H9 (cell line): ENCODE data around the gene ADARB2. TPM values are rescaled to one million over a fixed set of nuclear protein-coding genes. Genes with fewer than 3 reads are reported as not detected.

Experiments
- DNase-seq: peaks from one replicate; pipeline ENCODE4 v3.0.0-alpha.2; 2017
- H2AFZ ChIP-seq: one replicate; pipeline ENCODE4 v1.6.1; 2013; ENCODE audit warnings: mild to moderate bottlenecking, low read length, control low read depth, moderate library complexity
- H2AK5ac ChIP-seq: 2 replicates; pipeline ENCODE4 v1.6.1; 2013; ENCODE audit warnings: low read length, control low read depth, mixed read lengths; ENCODE audit not compliant: insufficient read length
- H2BK120ac ChIP-seq: one replicate; pipeline ENCODE4 v1.6.1; 2013; ENCODE audit warnings: low read depth, mild to moderate bottlenecking, low read length, control low read depth, inconsistent platforms; ENCODE audit not compliant: poor library complexity, severe bottlenecking
- H2BK12ac ChIP-seq: 2 replicates; pipeline ENCODE4 v1.6.1; 2013; ENCODE audit warnings: low read length, control low read depth, mixed read lengths, low read depth; ENCODE audit not compliant: insufficient read length
- H2BK15ac ChIP-seq: 2 replicates; pipeline ENCODE4 v1.6.1; 2013; ENCODE audit warnings: low read depth, low read length, control low read depth
- H2BK20ac ChIP-seq: one replicate; pipeline ENCODE4 v1.6.1; 2013; ENCODE audit warnings: low read depth, mild to moderate bottlenecking, low read length, control low read depth, inconsistent platforms; ENCODE audit not compliant: poor library complexity, severe bottlenecking
- H2BK5ac ChIP-seq: 2 replicates; pipeline ENCODE4 v1.6.1; 2013; ENCODE audit warnings: low read length, control low read depth, mixed read lengths; ENCODE audit not compliant: insufficient read length
- H3K14ac ChIP-seq: 2 replicates; pipeline ENCODE4 v1.6.1; 2013; ENCODE audit warnings: low read length, control low read depth; ENCODE audit not compliant: insufficient read depth
- H3K18ac ChIP-seq: 2 replicates; pipeline ENCODE4 v1.6.1; 2013; ENCODE audit warnings: low read depth, mild to moderate bottlenecking, mixed read lengths, low read length, control low read depth; ENCODE audit not compliant: insufficient read length
- H3K23ac ChIP-seq: 2 replicates; pipeline ENCODE4 v1.6.1; 2013; ENCODE audit warnings: low read length, control low read depth, mixed read lengths, low read depth; ENCODE audit not compliant: insufficient read length
- H3K23me2 ChIP-seq: 2 replicates; pipeline ENCODE4 v1.6.1; 2013; ENCODE audit warnings: low read depth, mild to moderate bottlenecking, mixed read lengths, low read length, control low read depth; ENCODE audit not compliant: insufficient read length, poor library complexity, severe bottlenecking
- H3K27ac ChIP-seq: 2 replicates; pipeline ENCODE4 v1.5.1; 2013; ENCODE audit warnings: low read length, control low read depth, mixed read lengths, low read depth; ENCODE audit not compliant: insufficient read length
- H3K27me3 ChIP-seq: 2 replicates; pipeline ENCODE4 v1.6.1; 2013; ENCODE audit warnings: low read length, control low read depth, inconsistent platforms; ENCODE audit not compliant: insufficient read depth
- H3K4ac ChIP-seq: 2 replicates; pipeline ENCODE4 v1.6.1; 2013; ENCODE audit warnings: low read depth, mild to moderate bottlenecking, control low read depth, inconsistent platforms, low read length, moderate library complexity
- H3K4me1 ChIP-seq: 2 replicates; pipeline ENCODE4 v1.6.1; 2013; ENCODE audit warnings: low read length, control low read depth, inconsistent platforms; ENCODE audit not compliant: insufficient read depth
- H3K4me2 ChIP-seq: 2 replicates; pipeline ENCODE4 v1.6.1; 2013; ENCODE audit warnings: low read length, control low read depth, mixed read lengths; ENCODE audit not compliant: insufficient read length, insufficient read depth
- H3K56ac ChIP-seq: 2 replicates; pipeline ENCODE4 v1.6.1; 2013; ENCODE audit warnings: low read depth, mild to moderate bottlenecking, mixed read lengths, low read length, control low read depth; ENCODE audit not compliant: insufficient read length
- H3K79me1 ChIP-seq: 2 replicates; pipeline ENCODE4 v1.6.1; 2013; ENCODE audit warnings: low read depth, mild to moderate bottlenecking, moderate library complexity, low read length, control low read depth, inconsistent platforms; ENCODE audit not compliant: insufficient read depth, poor library complexity, severe bottlenecking
- H3K79me2 ChIP-seq: 2 replicates; pipeline ENCODE4 v1.6.1; 2013; ENCODE audit warnings: low read length, control low read depth, inconsistent platforms; ENCODE audit not compliant: insufficient read depth
- H3K9ac ChIP-seq: 2 replicates; pipeline ENCODE4 v1.6.1; 2013; ENCODE audit warnings: low read length, control low read depth, mixed read lengths; ENCODE audit not compliant: insufficient read length; ENCODE audit errors: extremely low read depth
- H3K9me3 ChIP-seq: one replicate; pipeline ENCODE4 v1.6.1; 2013; ENCODE audit warnings: low read depth, low read length, inconsistent platforms; ENCODE audit not compliant: control insufficient read depth
- H3T11ph ChIP-seq: one replicate; pipeline ENCODE4 v1.6.1; 2013; ENCODE audit warnings: mild to moderate bottlenecking, low read length, control low read depth, inconsistent platforms
- H4K20me1 ChIP-seq: one replicate; pipeline ENCODE4 v1.6.1; 2013; ENCODE audit not compliant: control insufficient read depth, insufficient read length, insufficient read depth
- H4K5ac ChIP-seq: 2 replicates; pipeline ENCODE4 v1.6.1; 2013; ENCODE audit warnings: low read depth, mild to moderate bottlenecking, mixed read lengths, low read length, control low read depth; ENCODE audit not compliant: insufficient read length
- H4K8ac ChIP-seq: replicated peaks from 2 replicates; pipeline ENCODE4 v1.6.1; 2013; ENCODE audit warnings: low read length, control low read depth, mixed read lengths, low read depth; ENCODE audit not compliant: insufficient read length
- H4K91ac ChIP-seq: 2 replicates; pipeline ENCODE4 v1.6.1; 2013; ENCODE audit warnings: low read depth, mild to moderate bottlenecking, moderate library complexity, mixed read lengths, low read length, control low read depth; ENCODE audit not compliant: insufficient read length
- H3K27ac Mint-ChIP-seq, 3 experiments: 2 replicates in 2 of 3; 3 replicates in 1 of 3; pipeline ENCODE4 v1.8.0; 2020 to 2021; ENCODE audit warnings: mixed read lengths in 3 of 3, mild to moderate bottlenecking in 1 of 3, moderate library complexity in 1 of 3
- H3K27me3 Mint-ChIP-seq: 2 replicates; pipeline ENCODE4 v1.8.0; 2021; ENCODE audit warnings: low read depth, mild to moderate bottlenecking, moderate library complexity, mixed read lengths
- H3K36me3 Mint-ChIP-seq, 3 experiments: 2 replicates in 2 of 3; 3 replicates in 1 of 3; pipeline ENCODE4 v1.8.0; 2020 to 2021; ENCODE audit warnings: low read depth in 3 of 3, mixed read lengths in 3 of 3; ENCODE audit not compliant: insufficient read depth in 1 of 3
- H3K4me1 Mint-ChIP-seq, 2 experiments: 2 replicates each; pipeline ENCODE4 v1.8.0; 2020; ENCODE audit warnings: mixed read lengths in 2 of 2
- H3K4me3 Mint-ChIP-seq, 2 experiments: 2 replicates in 1 of 2; 3 replicates in 1 of 2; pipeline ENCODE4 v1.8.0; 2020 to 2021; ENCODE audit warnings: mild to moderate bottlenecking in 2 of 2, mixed read lengths in 2 of 2, moderate library complexity in 1 of 2
- H3K9me3 Mint-ChIP-seq, 2 experiments: 2 replicates in 1 of 2; 3 replicates in 1 of 2; pipeline ENCODE4 v1.8.0; 2020; ENCODE audit warnings: mild to moderate bottlenecking in 2 of 2, mixed read lengths in 2 of 2, moderate library complexity in 1 of 2
- CTCF ChIP-seq: fragments of 200-600 bp; sonication (generic); conservative IDR thresholded peaks from 3 replicates; pipeline ENCODE4 v1.8.0; 2021; ENCODE audit warnings: antibody characterized with exemption, mild to moderate bottlenecking
- WGBS: extraction: QIAGEN DNeasy Blood & Tissue Kit; methylation state at CpG from one replicate; pipeline ENCODE4 v1.1.7; 2013; ENCODE audit warnings: missing lambda C conversion rate, low lambda C conversion rate, mixed read lengths; ENCODE audit not compliant: insufficient read length; ENCODE audit errors: extremely low coverage; 5-methylcytosine and 5-hydroxymethylcytosine counted together
- total RNA-seq: library from RNA; stranded (reverse); gene quantifications from 2 replicates; pipeline ENCODE4 v1.2.1, GENCODE V29; 2021

Gene ADARB2
- total RNA-seq, 1 experiment from 2014 or later, result 0.87 TPM

- H3K9ac ChIP-seq, result no peak overlapping the region
- H3K79me1 ChIP-seq, result no peaks in the 10 kb centered on the region
- Mint-ChIP-seq H3K27me3 (peaks cover 8% of the 10 kb centered on the region), H3K36me3 (peaks cover 0 to 11% (median 4%) of the 10 kb centered on the region in 3 experiments; a peak in 6 of 7 replicates), H3K9me3 (peaks cover 9% of the 10 kb centered on the region in 2 experiments), H3K4me1 (peaks cover 4 to 13% of the 10 kb centered on the region in 2 experiments), H3K27ac (no peak overlapping the region), H3K4me3 (no peak overlapping the region)
- no peaks in the 10 kb centered on the region for H4K20me1 ChIP-seq
- H3K4me1 ChIP-seq, result no peaks in the 10 kb centered on the region; the same call in 1 of the 2 replicates
- H4K8ac ChIP-seq, result no peak overlapping the region
- no peak overlapping the region for H2AK5ac ChIP-seq
- no peak overlapping the region for H3K4ac ChIP-seq
- H2BK15ac ChIP-seq, result no peak overlapping the region
- no peak overlapping the region for H3K56ac ChIP-seq
- H3K14ac ChIP-seq, result no peak overlapping the region; the same call in 1 of the 2 replicates
- no peak overlapping the region for H3K18ac ChIP-seq
- H2BK5ac ChIP-seq, result no peak overlapping the region
- H3K27me3 ChIP-seq, result no peaks in the 10 kb centered on the region; the same call in 1 of the 2 replicates
- no peak overlapping the region for H2BK120ac ChIP-seq
- H3K4me2 ChIP-seq, result no peak overlapping the region
- H2BK20ac ChIP-seq, result no peak overlapping the region
- H3T11ph ChIP-seq, result no peak overlapping the region
- no peak overlapping the region for H3K23ac ChIP-seq
- H4K91ac ChIP-seq, result no peak overlapping the region
- H3K27ac ChIP-seq, result no peak overlapping the region
- WGBS, result no CpG with 5 or more reads among the region's 21 CpGs
- no peak overlapping the region for H2BK12ac ChIP-seq
- H3K23me2 ChIP-seq, result no peaks in the 10 kb centered on the region
- no peak overlapping the region for H4K5ac ChIP-seq
- no peak for DNase-seq
- no peak for TF ChIP-seq CTCF
- H3K79me2 ChIP-seq, result no peaks in the 10 kb centered on the region
- H2AFZ ChIP-seq, result no peak overlapping the region
- H3K9me3 ChIP-seq, result no peaks in the 10 kb centered on the region
Observed at GRCh38 chr10:1659221-1659791, 78.0 kb downstream of the ADARB2 start.
